ENCODE measurements around the gene DLGAP1. TPM values are rescaled to one million over a fixed set of nuclear protein-coding genes. Genes with fewer than 3 reads are reported as not detected.

DLGAP1 gene
- total and polyA plus RNA-seq, 2 experiments from 2014 or later = 17.0 to 48.5 TPM

- H3K4me3 ChIP-seq = no peak overlapping the region
- TF ChIP-seq, protein P1, sequence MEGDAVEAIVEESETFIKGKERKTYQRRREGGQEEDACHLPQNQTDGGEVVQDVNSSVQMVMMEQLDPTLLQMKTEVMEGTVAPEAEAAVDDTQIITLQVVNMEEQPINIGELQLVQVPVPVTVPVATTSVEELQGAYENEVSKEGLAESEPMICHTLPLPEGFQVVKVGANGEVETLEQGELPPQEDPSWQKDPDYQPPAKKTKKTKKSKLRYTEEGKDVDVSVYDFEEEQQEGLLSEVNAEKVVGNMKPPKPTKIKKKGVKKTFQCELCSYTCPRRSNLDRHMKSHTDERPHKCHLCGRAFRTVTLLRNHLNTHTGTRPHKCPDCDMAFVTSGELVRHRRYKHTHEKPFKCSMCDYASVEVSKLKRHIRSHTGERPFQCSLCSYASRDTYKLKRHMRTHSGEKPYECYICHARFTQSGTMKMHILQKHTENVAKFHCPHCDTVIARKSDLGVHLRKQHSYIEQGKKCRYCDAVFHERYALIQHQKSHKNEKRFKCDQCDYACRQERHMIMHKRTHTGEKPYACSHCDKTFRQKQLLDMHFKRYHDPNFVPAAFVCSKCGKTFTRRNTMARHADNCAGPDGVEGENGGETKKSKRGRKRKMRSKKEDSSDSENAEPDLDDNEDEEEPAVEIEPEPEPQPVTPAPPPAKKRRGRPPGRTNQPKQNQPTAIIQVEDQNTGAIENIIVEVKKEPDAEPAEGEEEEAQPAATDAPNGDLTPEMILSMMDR (conservative IDR thresholded peaks at IDR 0.05; ENCODE audit: low read depth in 2 of 2) = peak in 1 of 2 experiments; percentile 15; a peak in 1 of 4 replicates
- TF ChIP-seq STAT1 (IDR thresholded peaks at IDR 0.05; ENCODE audit: unreplicated experiment) = no peak
- peaks cover 6% of the 10 kb centered on the region; the same call in 1 of the 2 replicates for H3K27me3 ChIP-seq (ENCODE audit: insufficient read depth)
- Mint-ChIP-seq H3K4me1 (peaks cover 48% of the 10 kb centered on the region), H3K9me3 (no peaks in the 10 kb centered on the region; the same call in 2 of the 3 replicates), H3K27ac (no peak overlapping the region), H3K27me3 (ENCODE audit: insufficient read depth, low read depth, poor library complexity) (no peaks in the 10 kb centered on the region), H3K4me3 (no peak overlapping the region), H3K36me3 (ENCODE audit: low read depth) (no peaks in the 10 kb centered on the region)
- ATAC-seq (no peak), DNase-seq (ENCODE audit: low spot score) (no peak)
- no peaks in the 10 kb centered on the region for H3F3A ChIP-seq (replicated peaks; ENCODE audit: low read depth)
- H3K4me1 ChIP-seq (ENCODE audit: insufficient read depth) = peaks cover 37% of the 10 kb centered on the region
- H4K20me1 ChIP-seq (replicated peaks; ENCODE audit: insufficient read depth) = no peaks in the 10 kb centered on the region
- H2AFZ ChIP-seq = no peak overlapping the region
- H3K79me2 ChIP-seq (replicated peaks; ENCODE audit: insufficient read depth) = no peaks in the 10 kb centered on the region
- no peaks in the 10 kb centered on the region for H3K9me2 ChIP-seq (ENCODE audit: insufficient read depth)
- H3K27ac ChIP-seq (ENCODE audit: low read depth) = no peak overlapping the region
- no peaks in the 10 kb centered on the region for H3K36me3 ChIP-seq (ENCODE audit: insufficient read depth)
- H3K4me2 ChIP-seq = peak overlapping the region; percentile 71
These were observed 681.8 kb downstream of the DLGAP1 start for GRCh38 chr18:3773303-3773702.

DNA sequence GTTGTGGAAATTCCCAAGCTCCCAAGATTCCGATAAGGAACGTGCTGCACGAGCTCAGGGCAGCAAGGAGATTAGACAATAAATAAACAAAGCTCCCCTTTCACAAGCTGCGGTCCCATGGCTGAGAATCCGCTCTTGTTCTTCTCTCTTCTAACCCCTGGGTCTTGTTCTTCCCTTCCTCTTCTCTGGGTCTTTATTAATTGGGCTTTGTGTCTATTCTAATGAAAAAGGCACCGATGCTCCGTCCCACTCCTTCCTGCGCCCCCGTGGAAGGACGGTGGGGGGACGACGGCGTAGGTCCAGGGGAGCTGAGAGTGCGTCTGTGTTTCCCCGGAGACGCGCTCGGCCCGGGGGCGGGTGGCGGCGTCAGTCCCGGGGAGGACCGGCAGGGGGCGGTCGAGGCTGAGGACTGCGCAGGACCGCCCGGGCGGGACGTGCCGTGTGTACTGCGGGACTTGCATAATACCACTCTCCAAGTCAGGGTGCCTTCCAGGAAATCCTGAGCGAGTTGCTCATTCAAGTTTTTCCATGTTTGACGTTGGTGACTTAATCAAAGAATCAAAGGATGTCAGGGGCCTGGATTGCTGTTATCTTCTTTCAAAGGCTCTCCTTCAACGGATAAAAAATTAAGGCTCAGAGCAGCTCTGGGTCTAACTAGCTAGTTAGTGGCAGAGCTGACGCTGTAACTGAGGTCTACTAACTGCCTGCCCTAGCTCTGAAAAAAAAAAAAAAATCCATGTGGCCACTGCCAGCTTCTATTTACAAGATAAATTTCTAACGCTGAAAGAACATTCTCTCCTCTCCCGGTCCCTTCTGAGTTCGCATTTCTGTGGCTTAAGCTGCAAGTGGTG, 683.8 kb downstream of the DLGAP1 start:
- Histone ChIP-seq H3K27me3 (ENCODE audit: insufficient read depth) (peaks cover 6% of the 10 kb centered on the region; the same call in 1 of the 2 replicates), H3F3A (replicated peaks; ENCODE audit: low read depth) (no peaks in the 10 kb centered on the region), H3K4me1 (ENCODE audit: insufficient read depth) (peaks cover 28% of the 10 kb centered on the region), H3K79me2 (replicated peaks; ENCODE audit: insufficient read depth) (no peaks in the 10 kb centered on the region), H4K20me1 (replicated peaks; ENCODE audit: insufficient read depth) (no peaks in the 10 kb centered on the region), H3K27ac (ENCODE audit: low read depth) (peak overlapping the region; percentile 8; the same call in 1 of the 2 replicates), H3K4me3 (peak overlapping the region; percentile 62), H3K36me3 (ENCODE audit: insufficient read depth) (no peaks in the 10 kb centered on the region), H3K9me2 (ENCODE audit: insufficient read depth) (no peaks in the 10 kb centered on the region), H3K4me2 (peak overlapping the region; percentile 84), H2AFZ (peak overlapping the region; percentile 83)
- ATAC-seq (peak; percentile 96), DNase-seq (ENCODE audit: low spot score) (peak; percentile 82)
- Mint-ChIP-seq H3K4me3 (peak overlapping the region; percentile 78), H3K36me3 (ENCODE audit: low read depth) (peaks cover 6% of the 10 kb centered on the region), H3K9me3 (peaks cover 2% of the 10 kb centered on the region), H3K4me1 (peaks cover 44% of the 10 kb centered on the region), H3K27ac (no peak overlapping the region), H3K27me3 (ENCODE audit: insufficient read depth, low read depth, poor library complexity) (no peaks in the 10 kb centered on the region)
- TF ChIP-seq, protein P2, sequence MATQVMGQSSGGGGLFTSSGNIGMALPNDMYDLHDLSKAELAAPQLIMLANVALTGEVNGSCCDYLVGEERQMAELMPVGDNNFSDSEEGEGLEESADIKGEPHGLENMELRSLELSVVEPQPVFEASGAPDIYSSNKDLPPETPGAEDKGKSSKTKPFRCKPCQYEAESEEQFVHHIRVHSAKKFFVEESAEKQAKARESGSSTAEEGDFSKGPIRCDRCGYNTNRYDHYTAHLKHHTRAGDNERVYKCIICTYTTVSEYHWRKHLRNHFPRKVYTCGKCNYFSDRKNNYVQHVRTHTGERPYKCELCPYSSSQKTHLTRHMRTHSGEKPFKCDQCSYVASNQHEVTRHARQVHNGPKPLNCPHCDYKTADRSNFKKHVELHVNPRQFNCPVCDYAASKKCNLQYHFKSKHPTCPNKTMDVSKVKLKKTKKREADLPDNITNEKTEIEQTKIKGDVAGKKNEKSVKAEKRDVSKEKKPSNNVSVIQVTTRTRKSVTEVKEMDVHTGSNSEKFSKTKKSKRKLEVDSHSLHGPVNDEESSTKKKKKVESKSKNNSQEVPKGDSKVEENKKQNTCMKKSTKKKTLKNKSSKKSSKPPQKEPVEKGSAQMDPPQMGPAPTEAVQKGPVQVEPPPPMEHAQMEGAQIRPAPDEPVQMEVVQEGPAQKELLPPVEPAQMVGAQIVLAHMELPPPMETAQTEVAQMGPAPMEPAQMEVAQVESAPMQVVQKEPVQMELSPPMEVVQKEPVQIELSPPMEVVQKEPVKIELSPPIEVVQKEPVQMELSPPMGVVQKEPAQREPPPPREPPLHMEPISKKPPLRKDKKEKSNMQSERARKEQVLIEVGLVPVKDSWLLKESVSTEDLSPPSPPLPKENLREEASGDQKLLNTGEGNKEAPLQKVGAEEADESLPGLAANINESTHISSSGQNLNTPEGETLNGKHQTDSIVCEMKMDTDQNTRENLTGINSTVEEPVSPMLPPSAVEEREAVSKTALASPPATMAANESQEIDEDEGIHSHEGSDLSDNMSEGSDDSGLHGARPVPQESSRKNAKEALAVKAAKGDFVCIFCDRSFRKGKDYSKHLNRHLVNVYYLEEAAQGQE (IDR thresholded peaks at IDR 0.05; ENCODE audit: unreplicated experiment) = no peak
- TF ChIP-seq JUNB (IDR thresholded peaks at IDR 0.05; ENCODE audit: unreplicated experiment) (no peak), NANOG (IDR thresholded peaks at IDR 0.05; ENCODE audit: borderline replicate concordance) (no peak), CREB1 (CRISPR knock-in tag; IDR thresholded peaks at IDR 0.05; ENCODE audit: low read depth) (peak; percentile 59; the same call in 1 of the 2 replicates), ZNF331 (CRISPR knock-in tag; IDR thresholded peaks at IDR 0.05; ENCODE audit: low read depth) (no peak)
- TF ChIP-seq, protein P1 (conservative IDR thresholded peaks at IDR 0.05; ENCODE audit: low read depth in 2 of 2) = peak; percentile 87

All from GM23338 (cell line).